Neural cell (in vitro differentiated cells): ENCODE data around the gene CLBA1. TPM values are rescaled to one million over a fixed set of nuclear protein-coding genes. Genes with fewer than 3 reads are reported as not detected.

Source experiments
- H2AFZ ChIP-seq: fragments of 200-600, 300-800 bp; sonication (generic), shearing (Covaris generic); 2 replicates; pipeline ENCODE4 v1.6.0; 2014; ENCODE audit warnings: low read depth, mild to moderate bottlenecking, antibody characterized with exemption, low read length, moderate library complexity
- H3F3A ChIP-seq: fragments of 200-600 bp; shearing (Covaris generic); 2 replicates; pipeline ENCODE4 v1.6.1; 2016; ENCODE audit warnings: mild to moderate bottlenecking, moderate library complexity, mixed read lengths, antibody characterized with exemption, low read length; ENCODE audit not compliant: insufficient read depth, poor library complexity, severe bottlenecking
- H3K27ac ChIP-seq: fragments of 200-600, 300-800 bp; sonication (generic), shearing (Covaris generic); 2 replicates; pipeline ENCODE4 v1.5.1; 2014; ENCODE audit warnings: mild to moderate bottlenecking, low read length, moderate library complexity
- H3K27me3 ChIP-seq: fragments of 300-800, 200-600 bp; sonication (generic), shearing (Covaris generic); 2 replicates; pipeline ENCODE4 v1.6.0; 2014; ENCODE audit warnings: mild to moderate bottlenecking, low read depth, low read length, moderate library complexity; ENCODE audit not compliant: insufficient read depth
- H3K36me3 ChIP-seq: fragments of 300-800, 200-600 bp; sonication (generic), shearing (Covaris generic); 2 replicates; pipeline ENCODE4 v1.5.1; 2014; ENCODE audit warnings: mild to moderate bottlenecking, antibody characterized with exemption, low read length, moderate library complexity; ENCODE audit not compliant: insufficient read depth
- H3K4me2 ChIP-seq: fragments of 300-800, 200-600 bp; sonication (generic), shearing (Covaris generic); 2 replicates; pipeline ENCODE4 v1.6.0; 2014; ENCODE audit warnings: mild to moderate bottlenecking, low read length
- H3K4me3 ChIP-seq: fragments of 300-800, 200-600 bp; sonication (generic), shearing (Covaris generic); 2 replicates; pipeline ENCODE4 v1.5.1; 2014; ENCODE audit warnings: mild to moderate bottlenecking, low read length, moderate library complexity
- H3K79me2 ChIP-seq: fragments of 200-600 bp; shearing (Covaris generic); replicated peaks from 2 replicates; pipeline ENCODE4 v1.6.0; 2014; ENCODE audit warnings: mild to moderate bottlenecking, low read length, moderate library complexity; ENCODE audit not compliant: insufficient read depth
- H3K9ac ChIP-seq: fragments of 300-800, 200-600 bp; sonication (generic), shearing (Covaris generic); 2 replicates; pipeline ENCODE4 v1.6.1; 2016; ENCODE audit warnings: mild to moderate bottlenecking, low read length, mixed read lengths
- H3K9me2 ChIP-seq: fragments of 200-600 bp; shearing (Covaris generic); 2 replicates; pipeline ENCODE4 v1.6.1; 2016; ENCODE audit warnings: mild to moderate bottlenecking, low read length, mixed read lengths; ENCODE audit not compliant: insufficient read depth
- H3K9me3 ChIP-seq: fragments of 200-600, 300-800 bp; sonication (generic), shearing (Covaris generic); 2 replicates; pipeline ENCODE4 v1.6.1; 2016; ENCODE audit warnings: mild to moderate bottlenecking, mixed run types, low read length, moderate library complexity, mixed read lengths
- H4K20me1 ChIP-seq: fragments of 200-600 bp; shearing (Covaris generic); 2 replicates; pipeline ENCODE4 v1.6.1; 2016; ENCODE audit warnings: mild to moderate bottlenecking, mixed run types; ENCODE audit not compliant: insufficient read depth
- EP300 ChIP-seq: fragments of 450-650 bp; conservative IDR thresholded peaks from 2 replicates; pipeline ENCODE4 v1.6.1; 2014; ENCODE audit warnings: antibody characterized with exemption, mild to moderate bottlenecking, moderate library complexity; ENCODE audit not compliant: poor library complexity, severe bottlenecking
- EZH2 ChIP-seq: fragments of 200-600, 300-800 bp; shearing (Covaris generic), sonication (generic); IDR thresholded peaks from 2 replicates; pipeline ENCODE4 v1.6.1; 2014; ENCODE audit warnings: antibody characterized with exemption, low read length, borderline replicate concordance, mild to moderate bottlenecking; ENCODE audit not compliant: insufficient read depth, poor library complexity, severe bottlenecking
- MXI1 ChIP-seq: fragments of 450-650 bp; conservative IDR thresholded peaks from 2 replicates; pipeline ENCODE4 v1.6.1; 2014; ENCODE audit warnings: antibody characterized with exemption, mild to moderate bottlenecking; ENCODE audit not compliant: poor library complexity, severe bottlenecking
- POLR2AphosphoS5 ChIP-seq: IDR thresholded peaks from 2 replicates; pipeline ENCODE4 v1.6.1; 2012
- RAD21 ChIP-seq: fragments of 450-650 bp; conservative IDR thresholded peaks from 2 replicates; pipeline ENCODE4 v1.6.1; 2014; ENCODE audit warnings: antibody characterized with exemption, mild to moderate bottlenecking, moderate library complexity
- SMC3 ChIP-seq: fragments of 450-650 bp; conservative IDR thresholded peaks from 2 replicates; pipeline ENCODE4 v1.6.1; 2014; ENCODE audit warnings: antibody characterized with exemption, mild to moderate bottlenecking, moderate library complexity; ENCODE audit not compliant: poor library complexity
- TAF1 ChIP-seq: IDR thresholded peaks from 2 replicates; pipeline ENCODE4 v1.6.1; 2012; ENCODE audit warnings: low read depth
- polyA plus RNA-seq: library from polyadenylated mRNA; depleted of rRNA; stranded (reverse); fragments of >200 nt; gene quantifications from 2 replicates; pipeline ENCODE4 v1.2.3, GENCODE V29; 2014
- TF ChIP-seq, protein P1 (sequence below): fragments of 450-650 bp; IDR thresholded peaks from 2 replicates; pipeline ENCODE4 v1.5.1; 2014; ENCODE audit warnings: antibody characterized with exemption, mild to moderate bottlenecking, moderate library complexity; ENCODE audit not compliant: poor library complexity, severe bottlenecking
- TF ChIP-seq, protein P2 (sequence below): IDR thresholded peaks from 2 replicates; pipeline ENCODE4 v1.6.1; 2012; ENCODE audit warnings: borderline replicate concordance

The CLBA1 gene
- polyA plus RNA-seq, 1 donor from 2014 or later: 27.8 TPM

DNA sequence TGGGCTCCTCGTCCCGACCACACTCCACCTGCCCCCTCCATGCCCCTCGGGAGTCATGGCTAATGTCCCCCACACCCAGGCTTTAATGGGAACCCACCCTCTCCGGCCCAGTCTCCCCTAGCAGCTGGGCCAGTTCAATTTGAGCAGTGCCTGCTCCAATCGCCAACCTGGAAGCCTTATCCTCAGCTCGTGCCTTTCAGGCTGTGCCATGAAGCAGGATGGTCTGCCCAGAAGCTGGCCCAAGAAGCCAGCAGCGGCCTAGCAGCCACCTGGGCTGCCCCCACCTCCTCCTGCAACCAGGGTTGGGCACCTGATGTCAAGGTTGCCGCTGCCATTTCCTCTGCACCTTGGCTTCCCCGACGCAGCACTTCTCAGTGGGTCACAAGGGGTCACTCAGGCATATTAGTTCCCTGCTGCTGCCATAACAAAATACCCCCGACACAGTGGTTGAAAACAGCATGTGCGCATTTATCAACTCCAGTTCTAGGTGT lies 2.3 kb upstream of the CLBA1 start:
- no peaks in the 10 kb centered on the region for H3K79me2 ChIP-seq
- no peak for TF ChIP-seq SMC3
- no peak for TF ChIP-seq MXI1
- TF ChIP-seq, protein P1, sequence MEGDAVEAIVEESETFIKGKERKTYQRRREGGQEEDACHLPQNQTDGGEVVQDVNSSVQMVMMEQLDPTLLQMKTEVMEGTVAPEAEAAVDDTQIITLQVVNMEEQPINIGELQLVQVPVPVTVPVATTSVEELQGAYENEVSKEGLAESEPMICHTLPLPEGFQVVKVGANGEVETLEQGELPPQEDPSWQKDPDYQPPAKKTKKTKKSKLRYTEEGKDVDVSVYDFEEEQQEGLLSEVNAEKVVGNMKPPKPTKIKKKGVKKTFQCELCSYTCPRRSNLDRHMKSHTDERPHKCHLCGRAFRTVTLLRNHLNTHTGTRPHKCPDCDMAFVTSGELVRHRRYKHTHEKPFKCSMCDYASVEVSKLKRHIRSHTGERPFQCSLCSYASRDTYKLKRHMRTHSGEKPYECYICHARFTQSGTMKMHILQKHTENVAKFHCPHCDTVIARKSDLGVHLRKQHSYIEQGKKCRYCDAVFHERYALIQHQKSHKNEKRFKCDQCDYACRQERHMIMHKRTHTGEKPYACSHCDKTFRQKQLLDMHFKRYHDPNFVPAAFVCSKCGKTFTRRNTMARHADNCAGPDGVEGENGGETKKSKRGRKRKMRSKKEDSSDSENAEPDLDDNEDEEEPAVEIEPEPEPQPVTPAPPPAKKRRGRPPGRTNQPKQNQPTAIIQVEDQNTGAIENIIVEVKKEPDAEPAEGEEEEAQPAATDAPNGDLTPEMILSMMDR: no peak
- TF ChIP-seq RAD21: no peak
- TF ChIP-seq EP300: no peak
- TF ChIP-seq POLR2AphosphoS5: no peak
- no peak for TF ChIP-seq TAF1
- H3K36me3 ChIP-seq: no peaks in the 10 kb centered on the region
- H4K20me1 ChIP-seq: no peaks in the 10 kb centered on the region
- H3K9me3 ChIP-seq: no peaks in the 10 kb centered on the region
- H2AFZ ChIP-seq: no peak overlapping the region
- no peak overlapping the region for H3K9ac ChIP-seq
- H3F3A ChIP-seq: no peaks in the 10 kb centered on the region
- H3K27ac ChIP-seq: no peak overlapping the region
- no peak overlapping the region for H3K4me3 ChIP-seq
- no peak overlapping the region for H3K4me2 ChIP-seq
- H3K27me3 ChIP-seq: peaks cover 8% of the 10 kb centered on the region
- no peaks in the 10 kb centered on the region for H3K9me2 ChIP-seq

DNA sequence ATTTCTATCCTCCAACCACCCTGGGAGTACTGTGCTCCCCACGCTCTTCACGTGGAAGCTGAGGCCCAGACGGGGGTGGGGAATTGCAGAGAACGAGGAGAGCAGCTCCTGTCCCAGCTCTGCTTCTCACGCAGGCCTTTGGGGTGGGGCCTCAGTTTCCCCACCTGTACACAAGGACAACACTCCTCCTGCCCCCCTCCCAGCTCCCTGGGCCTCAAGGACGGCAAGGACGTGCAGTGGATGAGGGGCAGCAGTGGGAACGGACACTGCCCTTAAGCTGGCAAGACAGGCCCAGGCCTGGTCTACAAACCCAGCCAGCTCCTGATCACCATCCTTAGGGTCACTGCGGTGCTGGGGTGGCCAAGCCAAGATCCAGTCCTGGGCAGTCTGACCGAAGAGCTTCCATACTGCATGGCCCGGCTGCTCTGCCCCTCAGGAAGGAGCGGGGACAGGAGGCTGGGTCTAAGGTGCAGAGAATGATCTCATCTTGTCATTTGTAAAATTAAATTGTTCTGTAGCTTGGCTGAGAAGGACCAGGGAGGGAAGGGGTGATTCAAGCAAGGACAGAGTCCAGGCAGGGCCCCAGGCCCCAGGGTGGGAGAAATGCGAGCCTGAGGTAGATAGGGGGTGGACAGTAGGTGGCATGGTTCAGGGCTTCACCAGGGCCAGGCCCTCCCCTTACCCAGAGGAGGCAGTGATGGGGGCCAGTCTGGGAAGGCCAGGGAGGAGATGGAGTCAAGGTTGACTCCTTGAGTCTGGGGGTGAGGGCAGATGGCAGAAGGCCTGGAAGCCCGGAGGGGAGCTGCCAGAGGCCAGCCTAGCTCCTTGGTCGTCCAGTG lies 1.3 kb upstream of the CLBA1 start:
- no peak overlapping the region for H3K27ac ChIP-seq
- H3K36me3 ChIP-seq: no peaks in the 10 kb centered on the region
- H3K9ac ChIP-seq: no peak overlapping the region
- H3K4me2 ChIP-seq: no peak overlapping the region
- no peak overlapping the region for H2AFZ ChIP-seq
- no peak overlapping the region for H3K4me3 ChIP-seq
- no peaks in the 10 kb centered on the region for H4K20me1 ChIP-seq
- H3F3A ChIP-seq: no peaks in the 10 kb centered on the region
- no peaks in the 10 kb centered on the region for H3K9me3 ChIP-seq
- no peak for TF ChIP-seq EP300
- TF ChIP-seq POLR2AphosphoS5: no peak
- TF ChIP-seq, protein P2, sequence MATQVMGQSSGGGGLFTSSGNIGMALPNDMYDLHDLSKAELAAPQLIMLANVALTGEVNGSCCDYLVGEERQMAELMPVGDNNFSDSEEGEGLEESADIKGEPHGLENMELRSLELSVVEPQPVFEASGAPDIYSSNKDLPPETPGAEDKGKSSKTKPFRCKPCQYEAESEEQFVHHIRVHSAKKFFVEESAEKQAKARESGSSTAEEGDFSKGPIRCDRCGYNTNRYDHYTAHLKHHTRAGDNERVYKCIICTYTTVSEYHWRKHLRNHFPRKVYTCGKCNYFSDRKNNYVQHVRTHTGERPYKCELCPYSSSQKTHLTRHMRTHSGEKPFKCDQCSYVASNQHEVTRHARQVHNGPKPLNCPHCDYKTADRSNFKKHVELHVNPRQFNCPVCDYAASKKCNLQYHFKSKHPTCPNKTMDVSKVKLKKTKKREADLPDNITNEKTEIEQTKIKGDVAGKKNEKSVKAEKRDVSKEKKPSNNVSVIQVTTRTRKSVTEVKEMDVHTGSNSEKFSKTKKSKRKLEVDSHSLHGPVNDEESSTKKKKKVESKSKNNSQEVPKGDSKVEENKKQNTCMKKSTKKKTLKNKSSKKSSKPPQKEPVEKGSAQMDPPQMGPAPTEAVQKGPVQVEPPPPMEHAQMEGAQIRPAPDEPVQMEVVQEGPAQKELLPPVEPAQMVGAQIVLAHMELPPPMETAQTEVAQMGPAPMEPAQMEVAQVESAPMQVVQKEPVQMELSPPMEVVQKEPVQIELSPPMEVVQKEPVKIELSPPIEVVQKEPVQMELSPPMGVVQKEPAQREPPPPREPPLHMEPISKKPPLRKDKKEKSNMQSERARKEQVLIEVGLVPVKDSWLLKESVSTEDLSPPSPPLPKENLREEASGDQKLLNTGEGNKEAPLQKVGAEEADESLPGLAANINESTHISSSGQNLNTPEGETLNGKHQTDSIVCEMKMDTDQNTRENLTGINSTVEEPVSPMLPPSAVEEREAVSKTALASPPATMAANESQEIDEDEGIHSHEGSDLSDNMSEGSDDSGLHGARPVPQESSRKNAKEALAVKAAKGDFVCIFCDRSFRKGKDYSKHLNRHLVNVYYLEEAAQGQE: no peak
- no peak for TF ChIP-seq RAD21
- no peak for TF ChIP-seq SMC3
- TF ChIP-seq, protein P1: no peak
- TF ChIP-seq TAF1: no peak
- no peak for TF ChIP-seq EZH2
- TF ChIP-seq MXI1: no peak
- no peaks in the 10 kb centered on the region for H3K9me2 ChIP-seq
- no peaks in the 10 kb centered on the region for H3K27me3 ChIP-seq
- no peaks in the 10 kb centered on the region for H3K79me2 ChIP-seq
